ENCODE measurements around the gene FAM118A.
A peak's percentile ranks its signal among the peaks of the same experiment; 100 is the strongest.
"Not testable (repeated sequence)": the region's sequence is repeated elsewhere in the genome, so short reads cannot be mapped to it uniquely, and the experiment has no call there.

FAM118A gene

DNA sequence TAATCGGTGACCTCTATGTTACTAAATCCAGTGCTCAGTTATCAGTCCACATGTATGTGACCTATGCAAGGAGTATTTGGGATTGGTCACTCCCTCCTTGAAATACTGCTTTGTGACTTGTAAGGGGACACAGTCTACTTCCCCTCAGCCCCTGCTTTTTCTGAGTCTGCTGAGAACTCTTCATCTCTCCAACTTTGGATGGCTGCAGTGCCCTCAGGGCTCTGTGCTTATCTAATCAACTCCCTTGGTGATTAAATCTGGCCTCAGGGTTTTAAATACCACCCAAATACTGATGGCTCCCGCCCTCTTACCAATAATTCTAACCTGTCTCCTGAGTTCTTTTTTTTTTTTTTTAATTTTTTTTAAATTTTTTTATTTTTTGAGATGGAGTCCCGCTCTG lies 40.2 kb downstream of the FAM118A start:
- DNase-seq (ENCODE audit: low read depth): no peak
- TF ChIP-seq, protein P1, sequence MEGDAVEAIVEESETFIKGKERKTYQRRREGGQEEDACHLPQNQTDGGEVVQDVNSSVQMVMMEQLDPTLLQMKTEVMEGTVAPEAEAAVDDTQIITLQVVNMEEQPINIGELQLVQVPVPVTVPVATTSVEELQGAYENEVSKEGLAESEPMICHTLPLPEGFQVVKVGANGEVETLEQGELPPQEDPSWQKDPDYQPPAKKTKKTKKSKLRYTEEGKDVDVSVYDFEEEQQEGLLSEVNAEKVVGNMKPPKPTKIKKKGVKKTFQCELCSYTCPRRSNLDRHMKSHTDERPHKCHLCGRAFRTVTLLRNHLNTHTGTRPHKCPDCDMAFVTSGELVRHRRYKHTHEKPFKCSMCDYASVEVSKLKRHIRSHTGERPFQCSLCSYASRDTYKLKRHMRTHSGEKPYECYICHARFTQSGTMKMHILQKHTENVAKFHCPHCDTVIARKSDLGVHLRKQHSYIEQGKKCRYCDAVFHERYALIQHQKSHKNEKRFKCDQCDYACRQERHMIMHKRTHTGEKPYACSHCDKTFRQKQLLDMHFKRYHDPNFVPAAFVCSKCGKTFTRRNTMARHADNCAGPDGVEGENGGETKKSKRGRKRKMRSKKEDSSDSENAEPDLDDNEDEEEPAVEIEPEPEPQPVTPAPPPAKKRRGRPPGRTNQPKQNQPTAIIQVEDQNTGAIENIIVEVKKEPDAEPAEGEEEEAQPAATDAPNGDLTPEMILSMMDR (conservative IDR thresholded peaks at IDR 0.05; ENCODE audit: control insufficient read depth, insufficient read depth, low read depth, low read length): no peak
- H3K4me3 ChIP-seq (ENCODE audit: control insufficient read depth, low read depth, low read length): no peak overlapping the region

DNA sequence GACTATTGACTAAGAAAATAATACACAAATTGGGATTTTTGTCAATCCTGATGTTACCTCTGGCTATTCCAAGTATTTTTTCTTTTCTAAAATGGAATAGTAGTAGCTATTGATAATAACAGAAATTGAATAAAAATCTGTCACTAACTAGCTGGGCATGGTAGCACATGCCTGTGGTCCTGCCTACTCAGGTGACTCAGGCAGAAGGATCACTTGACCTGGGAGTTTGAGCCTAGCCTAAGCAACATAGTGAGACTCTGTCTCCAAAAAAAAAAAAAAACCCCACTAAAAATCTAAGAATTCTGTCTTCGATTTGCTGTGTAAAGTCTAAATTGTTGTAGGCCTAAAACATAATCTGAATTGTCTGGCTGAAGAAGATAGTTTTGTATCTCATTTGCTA lies 42.2 kb downstream of the FAM118A start:
- DNase-seq (ENCODE audit: low read depth): no peak
- no peak overlapping the region for H3K4me3 ChIP-seq (ENCODE audit: control insufficient read depth, low read depth, low read length)
- TF ChIP-seq, protein P1 (conservative IDR thresholded peaks at IDR 0.05; ENCODE audit: control insufficient read depth, insufficient read depth, low read depth, low read length): no peak

DNA sequence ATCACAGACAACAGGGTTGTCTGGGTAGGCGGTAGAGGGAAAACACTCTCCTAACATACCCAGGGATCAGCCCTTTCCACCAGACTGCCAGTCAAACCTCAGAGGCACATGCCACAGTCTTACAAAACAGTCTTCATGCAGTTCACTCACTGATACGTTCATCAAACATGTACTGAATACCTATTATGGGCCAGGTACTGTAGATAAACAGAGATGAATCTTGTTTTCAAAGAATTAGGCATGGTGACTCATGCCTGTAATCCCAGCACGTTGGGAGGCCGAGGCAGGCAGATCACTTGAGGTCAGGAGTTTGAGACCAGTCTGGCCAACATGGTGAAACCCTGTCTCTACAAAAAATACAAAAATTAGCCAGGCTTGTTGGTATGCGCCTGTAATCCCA lies 43.0 kb downstream of the FAM118A start:
- not testable (repeated sequence) for H3K4me3 ChIP-seq (ENCODE audit: control insufficient read depth, low read depth, low read length); DNase-seq (ENCODE audit: low read depth)

DNA sequence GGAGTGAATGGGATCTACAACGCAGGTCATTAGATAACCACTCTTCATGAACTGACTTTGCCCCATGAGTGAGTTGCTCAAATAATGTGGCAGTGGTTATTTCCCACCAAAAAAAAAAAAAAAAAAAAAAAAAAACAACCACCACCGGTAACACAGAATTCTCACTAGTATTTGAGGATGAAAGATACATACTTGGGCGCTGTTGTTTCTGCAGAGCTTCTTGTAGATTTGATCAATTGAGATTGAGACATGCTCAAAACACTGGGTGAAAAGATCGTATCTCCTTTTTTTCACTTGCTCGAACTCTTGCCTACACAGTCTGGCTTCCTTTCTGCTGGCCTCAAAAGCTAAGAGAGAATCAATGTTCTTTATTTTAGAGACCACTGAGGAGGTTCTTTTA lies 44.1 kb downstream of the FAM118A start:
- H3K4me3 ChIP-seq (ENCODE audit: control insufficient read depth, low read depth, low read length): no peak overlapping the region
- TF ChIP-seq, protein P1 (conservative IDR thresholded peaks at IDR 0.05; ENCODE audit: control insufficient read depth, insufficient read depth, low read depth, low read length): no peak
- no peak for DNase-seq (ENCODE audit: low read depth)

DNA sequence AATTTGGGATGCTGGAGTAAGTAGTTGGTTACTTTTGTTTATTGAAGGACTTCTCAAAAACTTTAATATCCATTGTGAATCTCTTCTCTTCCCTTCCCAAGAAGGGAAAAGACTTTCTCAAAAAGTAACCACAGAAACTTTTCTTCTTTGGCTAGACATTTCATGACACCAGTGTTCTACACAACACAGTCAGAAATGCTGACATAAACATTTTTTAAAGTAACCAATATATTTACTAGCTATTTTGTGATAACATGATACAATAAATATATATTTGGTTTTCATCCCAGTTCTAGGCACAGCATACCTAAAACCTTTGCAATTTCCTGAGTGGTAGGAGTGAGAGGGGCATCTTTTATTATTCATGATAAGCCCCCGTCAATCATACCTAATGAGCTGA lies 47.8 kb downstream of the FAM118A start:
- TF ChIP-seq, protein P1 (conservative IDR thresholded peaks at IDR 0.05; ENCODE audit: control insufficient read depth, insufficient read depth, low read depth, low read length): no peak
- no peak overlapping the region for H3K4me3 ChIP-seq (ENCODE audit: control insufficient read depth, low read depth, low read length)
- DNase-seq (ENCODE audit: low read depth): no peak

DNA sequence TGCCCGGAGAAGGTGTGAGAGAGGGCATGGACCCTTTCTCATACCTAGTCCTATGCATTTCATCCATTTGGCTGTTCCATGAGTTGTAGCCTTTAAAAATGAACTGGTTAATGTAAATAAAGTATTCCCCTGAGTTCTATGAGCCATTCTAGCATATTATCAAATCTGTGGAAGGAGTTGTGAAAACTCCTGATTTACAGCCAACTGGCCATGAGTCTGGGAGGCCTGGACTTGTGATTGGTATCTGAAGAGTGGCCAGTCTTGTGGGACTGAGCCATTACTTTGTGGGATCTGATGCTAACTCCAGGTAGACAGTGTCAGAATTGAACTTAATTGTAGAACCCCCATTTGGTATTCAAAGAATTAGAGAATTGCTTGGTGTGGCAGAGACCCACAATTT lies 48.4 kb downstream of the FAM118A start:
- peak; percentile 72 for DNase-seq (ENCODE audit: low read depth)
- no peak overlapping the region for H3K4me3 ChIP-seq (ENCODE audit: control insufficient read depth, low read depth, low read length)
- TF ChIP-seq, protein P1 (conservative IDR thresholded peaks at IDR 0.05; ENCODE audit: control insufficient read depth, insufficient read depth, low read depth, low read length): no peak

DNA sequence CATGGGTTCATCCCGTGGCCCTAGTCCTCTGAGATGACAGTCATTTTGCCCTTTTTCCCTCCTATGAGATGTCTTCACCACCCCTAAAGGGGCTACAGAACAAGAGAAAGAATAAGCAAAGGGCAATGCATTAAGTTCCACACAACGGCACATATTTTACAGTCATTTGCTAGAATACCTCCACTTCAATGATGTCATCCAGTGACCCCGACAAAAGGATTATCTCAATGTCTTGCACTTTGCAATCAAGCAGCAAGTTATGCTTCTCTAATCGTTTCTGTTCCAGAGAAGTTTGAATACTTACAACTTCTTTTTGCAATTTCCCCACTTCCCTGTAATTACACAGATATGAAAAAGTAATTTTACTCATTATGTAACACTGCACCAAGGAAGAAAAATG lies 49.9 kb downstream of the FAM118A start:
- TF ChIP-seq, protein P1 (conservative IDR thresholded peaks at IDR 0.05; ENCODE audit: control insufficient read depth, insufficient read depth, low read depth, low read length): no peak
- no peak overlapping the region for H3K4me3 ChIP-seq (ENCODE audit: control insufficient read depth, low read depth, low read length)
- DNase-seq (ENCODE audit: low read depth): no peak
